GOT3 (cell line): ENCODE measurements around the gene GALNT4.

Experiments used
- DNase-seq: peaks from one replicate; lab custom pipeline; 2025; ENCODE audit warnings: mixed read lengths; lab: John Stamatoyannopoulos, UW

The GALNT4 gene

GRCh38 chr12:89493670-89494302 lies 30.8 kb downstream of the GALNT4 start:
- DNase-seq, result no peak

GRCh38 chr12:89492883-89493282 lies 31.7 kb downstream of the GALNT4 start:
- no peak for DNase-seq

GRCh38 chr12:89490922-89491321 lies 33.7 kb downstream of the GALNT4 start:
- no peak for DNase-seq

GRCh38 chr12:89486264-89486663 lies 38.3 kb downstream of the GALNT4 start:
- no peak for DNase-seq

GRCh38 chr12:89484470-89484869 lies 40.1 kb downstream of the GALNT4 start:
- no peak for DNase-seq

- DNase-seq, result no peak
These were observed 43.2 kb downstream of the GALNT4 start for GRCh38 chr12:89481213-89481914.

GRCh38 chr12:89479982-89480381 lies 44.6 kb downstream of the GALNT4 start:
- DNase-seq, result no peak

GRCh38 chr12:89477633-89478279 lies 46.8 kb downstream of the GALNT4 start:
- DNase-seq, result no peak

- no peak for DNase-seq
These were observed 47.5 kb downstream of the GALNT4 start for GRCh38 chr12:89476904-89477595.

- no peak for DNase-seq
These were observed 48.4 kb downstream of the GALNT4 start for GRCh38 chr12:89476232-89476631.

- DNase-seq, result no peak
These were observed 49.2 kb downstream of the GALNT4 start for GRCh38 chr12:89475203-89475990.

- no peak for DNase-seq
These were observed 50.0 kb downstream of the GALNT4 start for GRCh38 chr12:89474615-89475014.
